Loucy (cell line): ENCODE results near the gene C3orf70.

ENCODE experiments used
- CTCF ChIP-seq: fragments of 200-600 bp; sonication (generic); conservative IDR thresholded peaks from 2 replicates; pipeline ENCODE4 v1.5.1; 2014; ENCODE audit warnings: mild to moderate bottlenecking, antibody characterized with exemption, low read length
- EZH2phosphoT487 ChIP-seq: fragments of 200-600 bp; IDR thresholded peaks from 2 replicates; pipeline ENCODE4 v1.6.1; 2018; ENCODE audit warnings: antibody characterized with exemption, mild to moderate bottlenecking, moderate library complexity, borderline replicate concordance

- no peak for TF ChIP-seq CTCF
- no peak for TF ChIP-seq EZH2phosphoT487
Observed at GRCh38 chr3:185087419-185087818, 65.4 kb downstream of the C3orf70 start.
